ENCODE measurements around the gene C15orf61. TPM values are rescaled to one million over a fixed set of nuclear protein-coding genes. Genes with fewer than 3 reads are reported as not detected.

Gene C15orf61
- total RNA-seq, 2 donors from 2014 or later, result 9.8 to 10.1 TPM

DNA sequence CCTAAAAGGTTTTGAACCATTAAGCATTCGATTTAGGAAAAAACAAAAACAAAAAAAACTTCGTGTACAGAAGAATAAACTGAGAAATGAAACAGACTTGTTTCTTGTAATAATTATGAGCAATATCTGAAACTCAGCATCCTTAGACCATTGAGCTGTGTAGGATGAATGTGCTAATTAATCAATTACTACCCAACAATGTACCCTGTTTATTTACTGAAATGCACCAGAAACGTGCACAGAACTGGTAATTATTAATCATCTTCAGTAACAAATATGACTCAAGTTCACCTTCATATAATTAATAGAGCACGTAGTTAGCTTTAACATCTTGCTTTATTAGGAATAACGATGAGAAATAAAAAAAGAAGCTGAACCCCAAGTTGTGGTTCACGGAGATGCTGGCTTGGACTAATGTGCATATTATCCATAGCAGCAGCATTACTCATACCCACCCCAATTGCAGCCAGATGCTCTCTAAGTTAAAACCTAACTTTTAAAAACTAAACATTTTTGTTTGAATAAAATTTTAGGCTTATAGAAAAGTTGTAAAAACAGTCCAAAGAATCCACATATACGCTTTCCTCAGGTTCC, 10.2 kb upstream of the C15orf61 start:
- DNase-seq, result no peak
- intact Hi-C loops (cut with DNase I), result no loop called here
- no peak for ATAC-seq

DNA sequence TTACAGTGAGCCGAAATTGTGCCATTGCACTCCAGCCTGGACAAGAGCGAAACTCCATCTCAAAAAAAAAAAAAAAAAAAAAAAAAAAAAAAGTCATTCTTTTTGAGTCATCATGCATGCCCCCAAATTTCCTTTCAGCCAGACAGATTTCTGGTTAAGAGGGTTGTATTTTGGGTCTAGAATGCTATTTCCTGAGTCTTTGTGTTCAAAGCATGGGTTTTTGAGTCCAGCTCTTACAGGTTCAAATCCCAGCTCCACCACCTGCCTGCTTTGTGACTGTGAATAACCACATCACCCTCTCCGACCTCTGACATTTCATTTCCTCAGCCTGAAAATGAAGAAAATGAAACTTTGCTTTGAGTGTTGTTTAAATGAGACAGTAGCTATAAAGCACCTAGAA, 9.3 kb upstream of the C15orf61 start:
- ATAC-seq (no peak), DNase-seq (no peak)
- intact Hi-C loops (cut with DNase I), result no loop called here

GRCh38 chr15:67512140-67512539, 8.8 kb upstream of the C15orf61 start:
- DNase-seq (no peak), ATAC-seq (no peak)
- intact Hi-C loops (cut with DNase I), result no loop called here

DNA sequence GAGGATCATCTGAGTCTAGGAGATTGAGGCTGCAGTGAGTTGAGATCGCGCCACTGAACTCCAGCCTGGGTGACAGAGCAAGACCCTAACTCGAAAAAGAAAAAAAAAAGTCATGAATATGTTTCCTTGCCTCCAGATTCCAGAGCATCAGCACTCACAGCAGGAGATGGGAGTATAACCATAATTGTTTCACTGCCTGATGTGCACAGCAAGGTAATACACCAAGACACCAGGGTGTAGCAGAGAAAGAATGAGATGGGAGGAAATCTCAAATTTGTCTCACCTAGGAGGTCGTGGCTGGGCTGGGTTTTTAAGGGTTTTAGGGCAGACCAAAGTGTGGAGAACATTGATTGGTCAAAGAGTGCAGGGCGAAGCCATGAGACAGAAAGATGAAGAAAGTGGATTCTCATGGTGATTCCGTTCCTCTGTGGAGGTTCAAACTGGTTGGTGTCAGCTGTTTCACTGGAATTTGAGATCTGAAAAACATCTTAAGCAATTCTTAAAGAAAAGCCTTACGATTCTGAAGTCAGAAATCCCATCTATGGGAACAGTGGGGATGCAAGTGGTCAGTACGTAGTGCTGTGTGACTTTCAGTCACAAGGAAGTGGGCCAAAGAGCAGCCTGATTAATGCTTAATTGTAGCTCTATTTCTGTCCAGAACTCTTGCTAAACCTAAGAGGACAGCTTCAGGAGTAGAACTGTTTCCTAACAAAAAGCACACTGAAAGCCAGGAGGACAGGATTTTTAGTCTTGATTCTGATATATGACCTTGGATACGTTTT, 7.8 kb upstream of the C15orf61 start:
- intact Hi-C loops (cut with DNase I), result no loop called here
- ATAC-seq (peak in 1 of 2 donors; percentile 53), DNase-seq (no peak)

GRCh38 chr15:67515090-67515489, 5.8 kb upstream of the C15orf61 start:
- intact Hi-C loops (cut with DNase I), result no loop called here
- DNase-seq (no peak), ATAC-seq (no peak)

DNA sequence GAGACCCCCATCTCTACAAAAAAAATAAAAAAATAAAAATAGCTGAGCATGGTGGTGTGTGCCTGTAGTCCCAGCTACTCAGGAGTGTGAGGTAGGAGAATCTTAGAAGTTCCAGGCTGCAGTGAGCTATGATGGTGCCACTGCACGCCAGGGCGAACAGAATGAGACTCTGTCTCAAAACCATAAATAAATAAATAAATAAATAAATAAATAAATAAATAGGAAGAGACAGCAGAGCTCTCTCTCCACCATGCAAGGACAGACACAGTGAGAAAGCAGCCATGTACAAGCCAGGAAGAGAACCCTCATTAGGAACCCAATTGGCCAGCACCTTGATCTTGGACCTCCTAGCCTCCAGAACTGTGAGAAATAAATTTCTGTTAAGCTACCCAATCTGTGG, 5.4 kb upstream of the C15orf61 start:
- ATAC-seq, result no peak
- no peak for DNase-seq
- intact Hi-C loops (cut with DNase I), result no loop called here

GRCh38 chr15:67520321-67521028, 456 bp upstream of the C15orf61 start:
- ATAC-seq (no peak), DNase-seq (no peak)
- intact Hi-C loops (cut with DNase I), result loop anchor here in 1 of 2 donors (5.0 kb wide), 1 partner anchor 317 kb away; no protein-coding TSS in a partner anchor

GRCh38 chr15:67521783-67522568, 1.0 kb downstream of the C15orf61 start:
- ATAC-seq, result peak; percentile 35 to 50
- intact Hi-C loops (cut with DNase I), result loop anchor here in 1 of 2 donors (5.0 kb wide), 1 partner anchor 315 kb away; no protein-coding TSS in a partner anchor
- DNase-seq, result no peak

DNA sequence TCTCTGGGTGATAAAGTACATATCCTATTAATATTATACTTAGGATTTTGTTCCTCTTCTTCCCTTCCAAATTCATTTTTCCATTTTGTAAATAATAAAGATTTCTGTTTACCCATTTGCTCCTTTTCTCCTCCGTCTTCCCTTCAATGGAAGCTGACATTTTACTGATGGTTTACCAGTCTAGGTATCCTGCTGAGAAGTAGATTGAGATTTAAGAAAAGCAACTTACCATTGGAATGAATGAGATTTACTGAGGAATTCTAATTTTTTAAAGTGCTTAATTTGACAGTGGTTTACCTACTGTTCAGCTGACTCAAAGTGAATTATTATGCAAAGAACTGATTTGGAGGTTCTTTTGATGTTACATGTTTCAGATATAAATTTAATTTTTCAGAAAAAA, 2.4 kb downstream of the C15orf61 start:
- ATAC-seq (no peak), DNase-seq (no peak)
- intact Hi-C loops (cut with DNase I), result loop anchor here in 1 of 2 donors (5.0 kb wide), 1 partner anchor 314 kb away; no protein-coding TSS in a partner anchor

GRCh38 chr15:67524235-67524634, 3.3 kb downstream of the C15orf61 start:
- intact Hi-C loops (cut with DNase I), result loop anchor here in 1 of 2 donors (5.0 kb wide), 1 partner anchor 313 kb away; no protein-coding TSS in a partner anchor
- ATAC-seq (no peak), DNase-seq (no peak)

GRCh38 chr15:67528513-67528912, 7.6 kb downstream of the C15orf61 start:
- ATAC-seq, result no peak
- DNase-seq, result no peak
- intact Hi-C loops (cut with DNase I), result no loop called here

- DNase-seq, result no peak
- ATAC-seq, result no peak
Measured at GRCh38 chr15:67531379-67531914, 10.5 kb downstream of the C15orf61 start.

DNA sequence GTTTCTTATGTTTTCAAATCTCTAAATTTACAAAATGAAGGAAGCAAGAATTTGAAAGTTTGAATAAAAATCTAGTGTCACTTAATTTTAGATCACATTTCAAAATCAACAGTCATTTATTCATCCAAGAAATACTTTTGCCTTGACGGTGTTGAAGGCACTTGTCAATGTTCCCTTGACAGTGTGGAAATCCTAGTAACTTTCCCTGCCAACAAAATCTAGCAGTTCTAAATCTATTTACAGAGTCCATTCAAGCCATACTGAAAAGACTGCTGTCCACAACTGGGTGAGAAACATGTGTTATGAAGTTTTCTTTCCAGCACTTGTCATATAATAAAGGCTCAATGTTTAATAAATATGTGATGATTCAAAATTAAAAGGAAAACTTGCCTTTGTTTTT, 12.9 kb downstream of the C15orf61 start:
- DNase-seq, result no peak
- intact Hi-C loops (cut with DNase I), result no loop called here
- ATAC-seq, result no peak

More at GRCh38 chr15:67531379-67531914, 10.5 kb downstream of the C15orf61 start:
- intact Hi-C loops (cut with DNase I), result no loop called here

GRCh38 chr15:67534360-67534759, 13.4 kb downstream of the C15orf61 start:
- DNase-seq (no peak), ATAC-seq (no peak)
- intact Hi-C loops (cut with DNase I), result no loop called here

- ATAC-seq, result no peak
- DNase-seq, result no peak
- intact Hi-C loops (cut with DNase I), result no loop called here
Measured at GRCh38 chr15:67537771-67538170, 16.8 kb downstream of the C15orf61 start.

- ATAC-seq (peak; percentile 97), DNase-seq (peak; percentile 93)
- intact Hi-C loops (cut with DNase I), result no loop called here
Measured at GRCh38 chr15:67542420-67543347, 21.8 kb downstream of the C15orf61 start, which contains the start of gene MAP2K5. Gene MAP2K5 (plus strand): TSS chr15:67542703. CDS start chr15:67543336, 633 bp downstream.

DNA sequence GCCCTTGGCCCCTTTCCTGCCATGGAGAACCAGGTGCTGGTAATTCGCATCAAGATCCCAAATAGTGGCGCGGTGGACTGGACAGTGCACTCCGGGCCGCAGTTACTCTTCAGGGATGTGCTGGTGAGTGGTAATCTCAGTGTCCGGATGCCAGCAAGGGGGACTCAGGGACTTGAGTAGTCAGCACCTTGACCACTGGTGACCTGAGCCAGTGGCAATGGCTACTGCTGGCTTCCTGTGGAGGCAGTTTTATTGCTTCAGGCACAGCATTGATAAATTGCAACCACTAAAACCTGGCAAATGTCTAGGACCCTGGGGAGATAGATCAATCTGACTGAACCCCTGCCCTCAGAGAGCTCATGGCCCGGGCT, 22.4 kb downstream of the C15orf61 start:
- no peak for DNase-seq
- intact Hi-C loops (cut with DNase I), result no loop called here
- ATAC-seq, result peak; percentile 2 to 28

GRCh38 chr15:67544475-67544874, 23.5 kb downstream of the C15orf61 start:
- no peak for ATAC-seq
- DNase-seq, result no peak
- intact Hi-C loops (cut with DNase I), result no loop called here
